HK-2 (cell line): ENCODE data around the gene PLB1.

ENCODE experiments used
- DNase-seq: peaks from one replicate; pipeline ENCODE4 v3.0.0-alpha.2; 2018; ENCODE audit not compliant: unreplicated experiment

Gene PLB1

GRCh38 chr2:28495551-28496250 lies at the start of gene PLB1:
PLB1 (plus strand) TSS chr2:28496060; CDS start chr2:28496115, 55 bp downstream.
- DNase-seq = no peak

GRCh38 chr2:28446531-28446930 lies 49.3 kb upstream of the PLB1 start:
- no peak for DNase-seq

GRCh38 chr2:28447086-28447485 lies 48.8 kb upstream of the PLB1 start:
- no peak for DNase-seq

- no peak for DNase-seq
These were observed 47.7 kb upstream of the PLB1 start for GRCh38 chr2:28447943-28448792.

GRCh38 chr2:28448793-28449100 lies 47.1 kb upstream of the PLB1 start:
- no peak for DNase-seq

GRCh38 chr2:28449126-28449487 lies 46.8 kb upstream of the PLB1 start:
- DNase-seq = no peak

- peak; percentile 72 for DNase-seq
These were observed 46.1 kb upstream of the PLB1 start for GRCh38 chr2:28449488-28450395.

GRCh38 chr2:28450901-28451565 lies 44.8 kb upstream of the PLB1 start:
- no peak for DNase-seq

GRCh38 chr2:28451793-28452533 lies 43.9 kb upstream of the PLB1 start:
- no peak for DNase-seq

GRCh38 chr2:28452534-28453081 lies 43.3 kb upstream of the PLB1 start:
- peak; percentile 78 for DNase-seq

GRCh38 chr2:28453396-28453795 lies 42.5 kb upstream of the PLB1 start:
- no peak for DNase-seq

GRCh38 chr2:28454016-28454930 lies 41.6 kb upstream of the PLB1 start:
- DNase-seq = no peak

- no peak for DNase-seq
These were observed 38.6 kb upstream of the PLB1 start for GRCh38 chr2:28457237-28457636.

GRCh38 chr2:28461056-28461455 lies 34.8 kb upstream of the PLB1 start:
- no peak for DNase-seq

- no peak for DNase-seq
These were observed 33.7 kb upstream of the PLB1 start for GRCh38 chr2:28462122-28462521.

- no peak for DNase-seq
These were observed 32.5 kb upstream of the PLB1 start for GRCh38 chr2:28463211-28463816.

- DNase-seq = no peak
These were observed 32.0 kb upstream of the PLB1 start for GRCh38 chr2:28463893-28464292.

- no peak for DNase-seq
These were observed 30.5 kb upstream of the PLB1 start for GRCh38 chr2:28465148-28465885.

GRCh38 chr2:28469304-28469703 lies 26.6 kb upstream of the PLB1 start:
- no peak for DNase-seq
